Large intestine (tissue), 12 donors: Measurements from ENCODE around the gene GALNT18. TPM values are rescaled to one million over a fixed set of nuclear protein-coding genes. Genes with fewer than 3 reads are reported as not detected.

ENCODE experiments used
- DNase-seq, 2 donors: peaks; one replicate each; pipeline versions ENCODE4 v3.0.0 to v3.0.0-alpha.2; 2013
- H3K27ac ChIP-seq: one replicate; pipeline ENCODE4 v1.5.1; 2013; ENCODE audit warnings: low read length
- H3K27me3 ChIP-seq: 2 replicates; pipeline ENCODE4 v1.6.1; 2013; ENCODE audit warnings: low read length; ENCODE audit not compliant: control insufficient read depth, insufficient read depth
- H3K36me3 ChIP-seq: 2 replicates; pipeline ENCODE4 v1.6.1; 2013; ENCODE audit warnings: low read length; ENCODE audit not compliant: control insufficient read depth, insufficient read depth
- H3K4me1 ChIP-seq: one replicate; pipeline ENCODE4 v1.6.1; 2013; ENCODE audit warnings: low read length; ENCODE audit not compliant: control insufficient read depth, insufficient read depth
- H3K4me3 ChIP-seq: one replicate; pipeline ENCODE4 v1.5.1; 2013; ENCODE audit warnings: low read length
- H3K9me3 ChIP-seq: one replicate; pipeline ENCODE4 v1.6.1; 2013; ENCODE audit warnings: mild to moderate bottlenecking, low read depth, low read length, moderate library complexity; ENCODE audit not compliant: control insufficient read depth
- WGBS: methylation state at CpG from one replicate; pipeline ENCODE4 v1.1.5; 2013; ENCODE audit warnings: low lambda C conversion rate; ENCODE audit not compliant: insufficient coverage; 5-methylcytosine and 5-hydroxymethylcytosine counted together
- long read RNA-seq, 11 donors: transcript quantifications; one replicate each; lab custom pipeline, GENCODE V29; 2026
- polyA plus RNA-seq: library from polyadenylated mRNA; unstranded; fragments of 120-200 nt; gene quantifications from one replicate; pipeline ENCODE4 v1.2.1, GENCODE V29; 2013

Gene GALNT18
- 3.7 TPM for polyA plus RNA-seq
- long read RNA-seq, donor 1, partial matches to known transcripts = 0 of 1 reads
- long read RNA-seq, donor 1, other reads (novel, unspliced or antisense) = 0 of 1 reads
- long read RNA-seq, donor 2 = 0 reads
- long read RNA-seq, donor 3 = 0 reads
- long read RNA-seq, donor 4 = 0 reads
- long read RNA-seq, donor 5, partial matches to known transcripts = 0 of 2 reads
- long read RNA-seq, donor 5, other reads (novel, unspliced or antisense) = 0 of 2 reads
- long read RNA-seq, donor 6, partial matches to known transcripts = 0 of 4 reads
- long read RNA-seq, donor 6, other reads (novel, unspliced or antisense) = 0 of 4 reads
- long read RNA-seq, donor 7 = 0 reads
- long read RNA-seq, donor 8, partial matches to known transcripts = 0 of 2 reads
- long read RNA-seq, donor 8, other reads (novel, unspliced or antisense) = 0 of 2 reads
- long read RNA-seq, donor 9, partial matches to known transcripts = 0 of 3 reads
- long read RNA-seq, donor 9, other reads (novel, unspliced or antisense) = 0 of 3 reads
- long read RNA-seq, donor 10 = 0 reads
- long read RNA-seq, donor 11 = 0 reads

DNA sequence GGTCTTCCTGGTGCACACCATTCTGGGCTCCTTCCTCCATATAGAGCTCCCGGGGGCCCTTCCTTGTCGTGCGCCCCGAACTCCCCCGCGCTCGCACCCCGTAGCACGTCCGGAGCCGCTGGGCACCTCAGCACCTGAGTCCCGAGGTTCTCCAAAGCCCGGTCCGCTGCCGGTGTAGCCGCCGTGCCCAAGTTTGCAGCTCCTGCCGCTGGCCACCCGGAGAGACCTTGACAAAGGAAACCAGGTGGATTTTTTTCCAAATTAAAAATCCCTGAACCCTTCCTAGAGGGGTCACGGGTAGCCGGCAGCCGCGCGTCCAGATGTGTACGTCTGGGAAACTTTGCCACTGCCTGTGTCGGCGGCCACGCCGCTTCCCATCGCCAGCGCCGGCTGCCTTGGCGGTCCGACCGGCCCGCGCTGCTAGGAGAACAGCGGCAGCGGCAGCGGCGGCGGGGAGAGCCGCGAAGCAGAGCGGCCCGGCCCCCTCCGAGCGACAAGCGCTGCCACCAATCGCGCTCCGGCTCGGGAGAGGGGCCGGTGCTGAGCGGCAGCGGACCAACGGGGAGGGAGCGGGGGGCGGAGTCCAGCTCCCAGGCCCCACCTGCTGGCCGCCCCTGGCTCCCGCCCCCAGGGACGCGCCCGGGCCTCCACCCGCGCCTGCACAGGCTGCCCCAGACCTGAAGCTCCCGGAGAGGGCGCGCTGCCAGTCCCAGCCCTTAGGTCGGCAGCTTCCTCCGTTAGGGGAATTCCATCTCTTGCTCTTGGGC lies at the start of gene GALNT18:
Gene GALNT18 (minus strand): TSS at position 433 of the 767 bp plus-strand sequence.
- peaks cover 73% of the 10 kb centered on the region for H3K27me3 ChIP-seq
- peak within 1 kb of the TSS; percentile 51 for H3K4me3 ChIP-seq
- H3K9me3 ChIP-seq = no peaks in the 10 kb centered on the region
- no CpG with 5 or more reads among the region's 71 CpGs for WGBS
- peaks cover 15% of the 10 kb centered on the region for H3K4me1 ChIP-seq
- no peaks in the 10 kb centered on the region for H3K36me3 ChIP-seq
- DNase-seq = peak; percentile 93 to 94
- H3K27ac ChIP-seq = no peak within 1 kb of the TSS

DNA sequence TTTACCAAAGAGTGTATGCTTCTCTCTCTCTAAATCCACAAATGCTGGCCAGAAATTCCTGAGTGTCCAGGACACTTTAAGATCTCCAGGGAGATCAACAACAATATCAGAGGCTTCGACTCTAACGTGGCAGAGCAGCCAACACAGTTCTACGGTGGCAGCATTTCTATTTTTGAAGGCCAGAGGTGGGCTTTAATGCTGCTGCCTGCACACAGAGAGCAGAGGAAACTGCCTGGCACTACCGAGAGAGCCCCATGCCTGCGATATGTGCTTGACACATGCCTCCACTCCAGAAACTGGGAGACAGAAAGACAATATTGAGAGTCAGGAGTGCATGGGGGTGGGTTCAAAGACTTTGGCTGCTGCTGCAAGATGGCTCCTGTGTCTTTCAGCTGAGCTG lies 48.8 kb upstream of the GALNT18 start:
- H3K36me3 ChIP-seq = no peaks in the 10 kb centered on the region
- no peak overlapping the region for H3K27ac ChIP-seq
- DNase-seq = no peak
- no CpG with 5 or more reads among the region's 5 CpGs for WGBS
- peaks cover 9% of the 10 kb centered on the region for H3K27me3 ChIP-seq
- no peaks in the 10 kb centered on the region for H3K9me3 ChIP-seq
- H3K4me3 ChIP-seq = no peak overlapping the region
- no peaks in the 10 kb centered on the region for H3K4me1 ChIP-seq

DNA sequence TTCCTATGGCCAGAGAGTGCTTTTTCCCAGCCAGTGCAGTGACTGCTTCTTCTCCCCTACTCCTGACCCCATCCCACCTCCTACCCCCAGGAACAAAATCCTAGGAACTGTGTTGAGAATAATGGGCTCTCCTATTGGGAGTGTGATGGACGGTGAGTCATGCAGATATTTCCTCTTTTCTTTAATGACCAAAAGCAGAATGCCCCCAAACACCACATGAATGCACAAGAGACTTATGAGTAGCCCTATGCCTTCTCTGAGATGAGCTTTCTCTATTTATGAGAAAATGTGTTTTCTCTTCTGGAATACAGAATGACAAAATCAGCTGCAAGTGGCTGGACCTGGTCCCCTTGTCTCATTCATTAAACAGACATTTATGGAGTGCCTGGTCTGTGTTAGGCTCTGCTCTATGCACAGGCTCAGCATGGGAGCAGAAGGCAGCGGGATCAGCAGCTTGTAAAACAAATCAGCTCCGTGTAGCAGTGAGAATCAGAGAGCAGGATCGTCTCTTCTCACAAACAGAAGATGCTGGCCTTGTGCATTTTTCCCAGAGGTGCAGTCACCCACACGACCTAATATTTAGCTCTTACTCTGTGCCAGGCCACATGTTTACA lies 47.5 kb upstream of the GALNT18 start:
- DNase-seq = no peak
- Histone ChIP-seq H3K4me3 (no peak overlapping the region), H3K27me3 (peaks cover 19% of the 10 kb centered on the region), H3K4me1 (no peaks in the 10 kb centered on the region), H3K9me3 (no peaks in the 10 kb centered on the region), H3K27ac (no peak overlapping the region), H3K36me3 (no peaks in the 10 kb centered on the region)
- no CpG with 5 or more reads among the region's 5 CpGs for WGBS

DNA sequence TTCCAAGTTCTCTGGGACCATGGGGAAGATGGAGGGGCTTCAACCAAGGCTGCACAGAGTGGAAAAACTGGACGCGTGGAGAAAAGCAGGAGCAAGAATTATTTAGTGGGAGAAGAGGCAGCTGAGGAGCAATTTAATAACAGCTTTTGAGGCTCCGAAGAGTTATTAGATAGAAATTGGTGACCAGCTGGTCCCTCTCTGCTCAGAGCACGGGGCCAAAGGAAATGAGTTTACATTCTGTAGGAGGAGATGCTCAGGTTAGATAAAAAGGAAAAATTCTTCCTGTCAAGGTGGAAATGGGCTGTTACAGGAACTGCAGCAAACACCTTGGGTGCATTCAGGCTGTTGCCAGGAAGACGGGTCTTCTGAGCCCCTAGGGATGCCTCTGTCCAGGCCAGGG lies 47.0 kb upstream of the GALNT18 start:
- no peak overlapping the region for H3K27ac ChIP-seq
- H3K36me3 ChIP-seq = no peaks in the 10 kb centered on the region
- DNase-seq = no peak
- H3K27me3 ChIP-seq = peaks cover 24% of the 10 kb centered on the region
- no peaks in the 10 kb centered on the region for H3K4me1 ChIP-seq
- no peaks in the 10 kb centered on the region for H3K9me3 ChIP-seq
- H3K4me3 ChIP-seq = no peak overlapping the region
- 50% methylated on average over 2 of the region's 5 CpGs for WGBS

DNA sequence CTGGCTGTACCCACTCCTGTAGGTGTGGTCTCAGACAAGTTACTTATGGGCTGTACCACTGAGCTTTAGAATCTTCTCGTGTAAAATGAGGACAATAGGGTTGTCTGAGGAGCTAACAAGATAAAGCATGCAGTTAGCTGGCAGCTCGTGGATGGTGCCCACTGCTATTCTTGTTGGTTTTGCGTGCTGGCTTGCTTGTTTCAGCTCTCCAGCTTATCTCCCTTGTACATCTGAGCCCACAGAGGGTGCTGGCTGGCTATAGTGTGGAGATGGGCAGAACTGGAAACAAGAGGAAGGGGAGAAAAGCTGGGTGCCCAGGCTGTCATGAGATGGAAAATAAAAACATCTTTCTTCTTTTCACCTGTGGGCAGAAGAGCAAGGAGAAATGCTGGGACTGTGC lies 46.5 kb upstream of the GALNT18 start:
- no peak for DNase-seq
- peaks cover 28% of the 10 kb centered on the region for H3K27me3 ChIP-seq
- no peak overlapping the region for H3K4me3 ChIP-seq
- no peaks in the 10 kb centered on the region for H3K4me1 ChIP-seq
- H3K27ac ChIP-seq = no peak overlapping the region
- H3K36me3 ChIP-seq = no peaks in the 10 kb centered on the region
- no CpG with 5 or more reads among the region's 3 CpGs for WGBS
- H3K9me3 ChIP-seq = no peaks in the 10 kb centered on the region

DNA sequence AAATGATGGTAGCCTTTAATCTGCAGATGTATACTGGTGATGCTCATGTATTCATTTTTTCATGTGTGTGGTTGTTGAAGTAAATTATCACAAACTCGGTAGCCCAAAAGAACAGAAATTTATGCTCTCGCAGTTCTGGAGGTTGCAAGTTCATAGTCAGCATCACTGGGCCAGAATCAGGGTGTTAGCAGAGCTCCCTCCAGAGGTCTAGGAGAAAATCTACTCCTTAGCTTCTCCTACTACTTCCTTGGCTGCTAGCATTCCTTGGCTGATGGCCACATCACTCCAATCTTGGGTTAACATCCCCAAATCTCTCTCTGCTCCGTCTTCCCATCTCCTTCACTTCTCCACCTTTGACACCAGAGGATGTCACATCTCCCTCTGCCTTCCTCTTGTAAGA lies 45.3 kb upstream of the GALNT18 start:
- WGBS = 100% methylated on average over 1 of the region's 3 CpGs
- no peaks in the 10 kb centered on the region for H3K9me3 ChIP-seq

DNA sequence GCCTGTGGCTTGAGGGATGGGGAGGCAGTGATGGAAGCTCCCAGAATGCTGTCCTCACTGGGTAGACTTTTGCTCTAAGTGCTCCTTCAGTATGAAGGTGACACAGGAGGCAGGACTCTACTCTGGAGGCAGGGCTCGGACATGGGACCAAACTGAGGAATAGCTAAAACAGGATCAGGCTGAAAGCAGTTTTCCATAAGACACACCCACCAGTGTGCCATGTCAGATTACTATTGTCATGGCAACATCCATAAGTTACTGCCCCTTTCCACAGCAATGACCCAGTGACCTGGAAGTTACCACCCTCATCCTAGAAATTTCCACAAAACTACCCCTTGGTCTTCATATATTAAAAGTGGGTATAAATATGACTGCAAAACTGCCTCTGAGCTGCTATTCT lies 43.6 kb upstream of the GALNT18 start:
- Histone ChIP-seq H3K4me3 (no peak overlapping the region), H3K9me3 (no peaks in the 10 kb centered on the region), H3K27me3 (peaks cover 33% of the 10 kb centered on the region), H3K27ac (no peak overlapping the region), H3K4me1 (no peaks in the 10 kb centered on the region), H3K36me3 (no peaks in the 10 kb centered on the region)
- no peak for DNase-seq
- WGBS = no CpG with 5 or more reads among the region's 1 CpG

More for the DNA sequence above, 45.3 kb upstream of the GALNT18 start:
- no peak overlapping the region for H3K27ac ChIP-seq
- H3K4me3 ChIP-seq = no peak overlapping the region
- DNase-seq = no peak
- no peaks in the 10 kb centered on the region for H3K36me3 ChIP-seq
- no peaks in the 10 kb centered on the region for H3K4me1 ChIP-seq
- peaks cover 31% of the 10 kb centered on the region for H3K27me3 ChIP-seq

DNA sequence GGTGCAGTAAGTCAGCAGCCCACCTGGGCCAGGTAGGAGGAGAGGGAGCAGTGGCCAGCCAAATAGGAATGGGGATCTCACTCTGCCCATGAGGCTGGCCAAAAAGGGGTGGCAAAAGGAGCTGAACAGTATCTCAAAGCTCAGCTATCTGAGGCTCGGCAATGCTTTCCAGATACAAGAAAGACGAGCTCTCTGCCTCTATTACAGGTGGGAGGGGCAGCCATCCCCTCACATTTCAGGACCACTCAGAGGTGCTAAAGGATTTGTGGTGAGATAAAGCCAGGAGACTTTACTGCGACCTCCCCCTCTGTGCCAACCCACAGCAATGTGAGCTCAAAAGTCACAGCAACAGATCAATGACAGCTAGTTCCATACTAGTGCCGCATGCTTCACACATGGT lies 42.1 kb upstream of the GALNT18 start:
- Histone ChIP-seq H3K27me3 (peaks cover 33% of the 10 kb centered on the region), H3K27ac (no peak overlapping the region), H3K4me1 (no peaks in the 10 kb centered on the region), H3K36me3 (no peaks in the 10 kb centered on the region), H3K4me3 (no peak overlapping the region), H3K9me3 (no peaks in the 10 kb centered on the region)
- DNase-seq = no peak
- no CpG with 5 or more reads among the region's 4 CpGs for whole genome bisulfite sequencing

DNA sequence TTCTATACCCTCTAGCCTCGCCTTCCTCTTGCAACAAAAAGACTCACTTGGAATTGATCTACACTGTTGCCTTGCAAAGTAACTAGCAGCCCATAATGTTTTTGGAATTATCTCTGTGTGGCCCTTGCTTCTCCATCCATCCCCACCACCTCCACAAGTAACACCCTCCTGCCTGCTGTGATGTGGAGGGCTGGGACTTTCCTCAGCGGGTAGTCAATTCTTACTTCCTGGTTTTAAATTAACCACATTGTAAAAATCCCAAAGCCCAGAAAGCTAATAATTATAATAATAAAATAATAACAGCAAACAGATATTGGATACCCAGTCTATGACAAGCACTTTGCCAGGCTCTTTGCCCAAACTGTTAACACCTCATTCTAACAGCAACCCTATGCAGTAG lies 40.8 kb upstream of the GALNT18 start:
- no peak for DNase-seq
- H3K4me1 ChIP-seq = no peaks in the 10 kb centered on the region
- H3K36me3 ChIP-seq = no peaks in the 10 kb centered on the region
- peaks cover 31% of the 10 kb centered on the region for H3K27me3 ChIP-seq
- no CpG with 5 or more reads among the region's 2 CpGs for WGBS
- no peak overlapping the region for H3K27ac ChIP-seq
- no peak overlapping the region for H3K4me3 ChIP-seq
- no peaks in the 10 kb centered on the region for H3K9me3 ChIP-seq

DNA sequence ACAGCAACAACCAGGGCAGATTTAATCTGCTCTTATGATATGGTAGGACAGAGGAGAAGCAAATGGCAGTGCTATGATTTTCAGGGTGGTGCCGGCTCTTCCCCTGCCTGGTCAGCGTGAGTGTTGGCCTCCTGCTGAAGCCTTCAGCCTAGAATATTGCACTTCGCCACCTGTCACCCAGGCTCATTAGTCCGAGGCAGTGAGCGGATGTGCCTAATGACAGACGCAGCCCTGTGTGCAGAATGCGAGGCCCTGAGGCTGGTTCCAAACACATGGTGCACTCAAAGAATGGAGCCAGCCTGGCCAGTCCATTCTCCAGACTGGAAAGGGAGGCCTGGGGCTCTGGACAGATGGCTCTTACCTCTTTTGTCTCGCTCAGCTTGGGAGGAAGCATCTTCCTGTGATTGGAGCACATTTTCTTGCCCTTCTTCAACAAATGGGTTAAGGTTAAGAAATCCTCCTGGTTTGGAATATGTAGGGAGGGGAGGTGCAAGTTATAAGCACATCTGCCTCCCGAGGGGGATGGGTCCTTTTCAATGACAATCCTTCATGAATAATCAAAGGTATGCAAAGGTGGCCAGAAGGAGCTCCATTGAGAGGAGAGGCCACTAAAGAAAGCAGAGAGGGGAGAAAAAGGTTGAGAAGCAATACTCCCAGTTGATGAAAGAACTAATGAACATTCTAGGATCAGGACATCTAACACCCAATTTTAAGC lies 39.7 kb upstream of the GALNT18 start:
- no peaks in the 10 kb centered on the region for H3K36me3 ChIP-seq
- no peak for DNase-seq
- no CpG with 5 or more reads among the region's 9 CpGs for WGBS
- no peak overlapping the region for H3K4me3 ChIP-seq
- H3K4me1 ChIP-seq = no peaks in the 10 kb centered on the region
- H3K27me3 ChIP-seq = peaks cover 31% of the 10 kb centered on the region
- H3K27ac ChIP-seq = no peak overlapping the region
- no peaks in the 10 kb centered on the region for H3K9me3 ChIP-seq
